GM23248 (cell line): ENCODE measurements around the gene SIPA1L3. TPM values are rescaled to one million over a fixed set of nuclear protein-coding genes. Genes with fewer than 3 reads are reported as not detected.

Experiments
- DNase-seq: peaks from one replicate; pipeline ENCODE4 v3.0.0-alpha.2; 2015
- H2AFZ ChIP-seq: fragments of 200-600 bp; sonication (generic); 2 replicates; pipeline ENCODE4 v1.6.1; 2016; ENCODE audit warnings: antibody characterized with exemption
- H3F3A ChIP-seq: fragments of 200-600 bp; sonication (generic); 2 replicates; pipeline ENCODE4 v1.6.1; 2016; ENCODE audit warnings: mild to moderate bottlenecking, antibody characterized with exemption, mixed run types; ENCODE audit not compliant: insufficient read depth
- H3K27ac ChIP-seq: fragments of 200-600 bp; sonication (generic); 2 replicates; pipeline ENCODE4 v1.5.1; 2016; ENCODE audit warnings: mild to moderate bottlenecking
- H3K27me3 ChIP-seq: fragments of 200-600 bp; sonication (generic); replicated peaks from 2 replicates; pipeline ENCODE4 v1.6.1; 2016; ENCODE audit warnings: mild to moderate bottlenecking; ENCODE audit not compliant: insufficient read depth
- H3K36me3 ChIP-seq: fragments of 200-600 bp; sonication (generic); 2 replicates; pipeline ENCODE4 v1.6.1; 2016; ENCODE audit warnings: low read depth, mild to moderate bottlenecking
- H3K4me1 ChIP-seq: fragments of 200-600 bp; sonication (generic); 2 replicates; pipeline ENCODE4 v1.6.1; 2016; ENCODE audit warnings: mild to moderate bottlenecking; ENCODE audit not compliant: insufficient read depth
- H3K4me2 ChIP-seq: fragments of 200-600 bp; sonication (generic); one replicate; pipeline ENCODE4 v1.6.1; 2016; ENCODE audit warnings: mild to moderate bottlenecking; ENCODE audit not compliant: unreplicated experiment
- H3K4me3 ChIP-seq: fragments of 200-600 bp; sonication (generic); 2 replicates; pipeline ENCODE4 v1.5.1; 2016; ENCODE audit warnings: mild to moderate bottlenecking
- H3K79me2 ChIP-seq: fragments of 200-600 bp; sonication (generic); 2 replicates; pipeline ENCODE4 v1.6.1; 2016; ENCODE audit warnings: mild to moderate bottlenecking; ENCODE audit not compliant: insufficient read depth
- H3K9ac ChIP-seq: fragments of 200-600 bp; sonication (generic); 2 replicates; pipeline ENCODE4 v1.6.1; 2016; ENCODE audit warnings: mild to moderate bottlenecking
- H3K9me2 ChIP-seq: fragments of 200-600 bp; sonication (generic); 2 replicates; pipeline ENCODE4 v1.6.1; 2016; ENCODE audit warnings: mixed run types, mild to moderate bottlenecking, moderate library complexity; ENCODE audit not compliant: insufficient read depth
- H3K9me3 ChIP-seq: fragments of 200-600 bp; sonication (generic); one replicate; pipeline ENCODE4 v1.6.1; 2017; ENCODE audit warnings: low read depth
- H4K20me1 ChIP-seq: fragments of 200-600 bp; sonication (generic); 2 replicates; pipeline ENCODE4 v1.6.0; 2016; ENCODE audit not compliant: insufficient read depth
- EZH2 ChIP-seq: fragments of 200-600 bp; sonication (generic); IDR thresholded peaks from 2 replicates; pipeline ENCODE4 v1.6.1; 2018; ENCODE audit warnings: antibody characterized with exemption, mild to moderate bottlenecking; ENCODE audit not compliant: insufficient read depth, poor library complexity, severe bottlenecking
- EZH2phosphoT487 ChIP-seq: fragments of 200-600 bp; sonication (generic); IDR thresholded peaks from 2 replicates; pipeline ENCODE4 v1.6.1; 2018; ENCODE audit warnings: antibody characterized with exemption, moderate library complexity, mild to moderate bottlenecking, low read depth; ENCODE audit not compliant: insufficient read depth
- WGBS, 2 experiments: methylation state at CpG; one replicate each; pipeline ENCODE4 v1.1.6; 2015 to 2017; ENCODE audit warnings: low lambda C conversion rate in 2 of 2, low coverage in 1 of 2; ENCODE audit errors: missing lambda C conversion rate in 2 of 2; 5-methylcytosine and 5-hydroxymethylcytosine counted together
- in situ Hi-C: fragments of 300-500 bp; cut with MboI; formaldehyde crosslinking; loops from 2 replicates; pipeline ENCODE4 v1.15.0; 2020
- polyA plus RNA-seq: library from polyadenylated mRNA; unstranded; fragments of >200 nt; fragmentation: Nextera tagmentation; extraction: Ambion mirVana; gene quantifications from 2 replicates; pipeline ENCODE4 v1.2.1, GENCODE V29; 2016
- total RNA-seq: library from RNA; depleted of rRNA; stranded (reverse); fragments of >200 nt; shearing (Covaris generic); gene quantifications from 2 replicates; pipeline ENCODE4 v1.2.3, GENCODE V29; 2014

SIPA1L3 gene
- total and polyA plus RNA-seq, 2 experiments from 2014 or later, result 3.7 to 12.1 TPM

DNA sequence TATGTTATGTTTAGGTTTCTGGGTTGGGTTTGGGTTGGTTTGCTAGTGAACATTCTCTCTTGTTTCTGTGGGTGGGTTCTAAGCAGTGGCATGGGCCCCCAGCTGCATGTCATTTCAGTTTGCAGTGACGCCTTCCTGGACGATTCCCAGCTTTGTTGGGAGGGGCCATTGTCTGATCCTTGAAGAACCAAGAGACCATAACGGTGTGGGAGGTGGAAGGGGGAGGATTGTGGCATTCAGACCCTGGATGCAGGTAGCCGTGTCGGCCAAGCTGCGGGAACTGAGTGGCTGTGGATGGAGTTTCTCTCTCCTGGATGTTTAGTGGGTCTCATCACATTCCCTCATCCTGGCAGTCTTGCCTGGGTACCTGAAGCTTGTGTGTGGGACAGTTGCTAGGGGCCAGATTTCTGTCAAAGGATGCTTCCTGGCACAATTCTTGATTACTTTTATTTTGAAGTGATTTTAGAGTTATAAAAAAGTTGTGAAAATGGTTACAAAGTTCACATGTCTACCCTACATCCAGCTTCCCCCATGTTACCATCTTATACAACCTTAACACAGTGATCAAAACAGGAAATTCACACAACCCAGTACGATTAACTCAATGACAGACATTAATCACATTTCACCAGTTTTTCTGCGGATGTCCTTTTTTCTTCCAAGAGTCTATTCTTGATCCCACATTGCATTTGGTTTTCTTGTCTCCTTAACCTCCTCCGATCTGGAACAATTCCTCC lies 123.8 kb downstream of the SIPA1L3 start:
- Histone ChIP-seq H3K9me3 (no peaks in the 10 kb centered on the region), H3K4me2 (no peak overlapping the region), H2AFZ (no peak overlapping the region), H3K9me2 (no peaks in the 10 kb centered on the region), H3K4me3 (no peak overlapping the region), H3F3A (peaks cover 20% of the 10 kb centered on the region), H3K27me3 (no peaks in the 10 kb centered on the region), H4K20me1 (no peaks in the 10 kb centered on the region), H3K36me3 (0 out of 2 replicates have a peak, but pooled peaks cover 4% of the 10 kb centered on the region), H3K79me2 (peaks cover 53% of the 10 kb centered on the region), H3K4me1 (peaks cover 15% of the 10 kb centered on the region), H3K9ac (no peak overlapping the region), H3K27ac (no peak overlapping the region)
- in situ Hi-C loops, result no loop called here
- DNase-seq, result no peak
- 77 to 79% methylated on average over 9 of the region's 9 CpGs for WGBS, 2 experiments
- no peak for TF ChIP-seq EZH2phosphoT487
- no peak for TF ChIP-seq EZH2

GRCh38 chr19:38031423-38031770 lies 124.4 kb downstream of the SIPA1L3 start:
- H3K79me2 ChIP-seq, result peaks cover 48% of the 10 kb centered on the region
- whole genome bisulfite sequencing, 2 experiments, result 90 to 96% methylated on average over 2 of the region's 2 CpGs
- H3K4me1 ChIP-seq, result peaks cover 20% of the 10 kb centered on the region
- no peaks in the 10 kb centered on the region for H3K27me3 ChIP-seq
- TF ChIP-seq EZH2, result no peak
- TF ChIP-seq EZH2phosphoT487, result no peak
- peaks cover 26% of the 10 kb centered on the region for H3F3A ChIP-seq
- no peak overlapping the region for H3K4me3 ChIP-seq
- no peaks in the 10 kb centered on the region for H4K20me1 ChIP-seq
- no peaks in the 10 kb centered on the region for H3K9me3 ChIP-seq
- in situ Hi-C loops, result no loop called here
- no peak overlapping the region for H2AFZ ChIP-seq
- H3K9me2 ChIP-seq, result no peaks in the 10 kb centered on the region
- peak; percentile 21 for DNase-seq
- 0 out of 2 replicates have a peak, but pooled peaks cover 4% of the 10 kb centered on the region for H3K36me3 ChIP-seq
- H3K4me2 ChIP-seq, result no peak overlapping the region
- no peak overlapping the region for H3K9ac ChIP-seq
- no peak overlapping the region for H3K27ac ChIP-seq

DNA sequence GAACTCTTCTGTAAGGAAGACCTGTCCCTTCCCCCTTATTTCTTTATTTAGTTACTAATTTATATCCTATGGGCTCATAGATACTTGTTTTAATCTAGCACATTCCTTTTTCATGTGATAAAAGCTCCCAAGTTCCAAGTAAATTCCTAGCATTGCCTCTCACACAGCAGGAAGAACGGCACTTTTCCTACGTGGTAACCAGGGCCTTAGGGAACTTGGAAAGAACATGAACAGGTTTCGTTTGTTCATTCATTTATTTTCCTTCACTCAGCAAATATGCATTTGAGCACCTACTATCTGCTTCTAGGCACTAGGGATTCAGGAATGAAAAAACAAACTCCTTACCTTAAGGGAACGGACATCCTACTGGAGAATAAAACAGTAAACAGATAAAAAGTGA lies 125.1 kb downstream of the SIPA1L3 start:
- peak; percentile 30 for DNase-seq
- Histone ChIP-seq H3K4me2 (peak overlapping the region; percentile 25), H3K9ac (peak overlapping the region; percentile 23; the same call in 1 of the 2 replicates), H3K79me2 (peaks cover 43% of the 10 kb centered on the region), H3K4me3 (no peak overlapping the region), H3K9me3 (no peaks in the 10 kb centered on the region), H2AFZ (no peak overlapping the region), H3K9me2 (no peaks in the 10 kb centered on the region), H3K27ac (no peak overlapping the region), H3K27me3 (no peaks in the 10 kb centered on the region), H3K4me1 (peaks cover 25% of the 10 kb centered on the region), H3K36me3 (0 out of 2 replicates have a peak, but pooled peaks cover 4% of the 10 kb centered on the region), H3F3A (peaks cover 30% of the 10 kb centered on the region), H4K20me1 (no peaks in the 10 kb centered on the region)
- TF ChIP-seq EZH2phosphoT487 (no peak), EZH2 (no peak)
- 51 to 56% methylated on average over 4 of the region's 4 CpGs for WGBS, 2 experiments
- in situ Hi-C loops, result no loop called here

GRCh38 chr19:38032951-38033350 lies 125.9 kb downstream of the SIPA1L3 start:
- H3K9me3 ChIP-seq, result no peaks in the 10 kb centered on the region
- H3K36me3 ChIP-seq, result 0 out of 2 replicates have a peak, but pooled peaks cover 4% of the 10 kb centered on the region
- no peak for TF ChIP-seq EZH2
- no peak for TF ChIP-seq EZH2phosphoT487
- H3K4me2 ChIP-seq, result no peak overlapping the region
- H3K9me2 ChIP-seq, result no peaks in the 10 kb centered on the region
- H3K27ac ChIP-seq, result no peak overlapping the region
- peaks cover 43% of the 10 kb centered on the region for H3K79me2 ChIP-seq
- no peak overlapping the region for H3K9ac ChIP-seq
- 77 to 78% methylated on average over 5 of the region's 5 CpGs for WGBS, 2 experiments
- peaks cover 25% of the 10 kb centered on the region for H3K4me1 ChIP-seq
- H3K27me3 ChIP-seq, result no peaks in the 10 kb centered on the region
- H2AFZ ChIP-seq, result no peak overlapping the region
- DNase-seq, result no peak
- in situ Hi-C loops, result no loop called here
- no peak overlapping the region for H3K4me3 ChIP-seq
- H4K20me1 ChIP-seq, result no peaks in the 10 kb centered on the region
- peaks cover 30% of the 10 kb centered on the region for H3F3A ChIP-seq
